TTC549 (cell line): ENCODE measurements around the gene DNAH14.
"Not testable (repeated sequence)": the region's sequence is repeated elsewhere in the genome, so short reads cannot be mapped to it uniquely, and the experiment has no call there.

Source experiments
- FAIRE-seq: peaks from 2 replicates; lab custom pipeline; 2012; peaks lifted over from hg19 to GRCh38; lab: Jason Lieb, UNC

DNAH14 gene

DNA sequence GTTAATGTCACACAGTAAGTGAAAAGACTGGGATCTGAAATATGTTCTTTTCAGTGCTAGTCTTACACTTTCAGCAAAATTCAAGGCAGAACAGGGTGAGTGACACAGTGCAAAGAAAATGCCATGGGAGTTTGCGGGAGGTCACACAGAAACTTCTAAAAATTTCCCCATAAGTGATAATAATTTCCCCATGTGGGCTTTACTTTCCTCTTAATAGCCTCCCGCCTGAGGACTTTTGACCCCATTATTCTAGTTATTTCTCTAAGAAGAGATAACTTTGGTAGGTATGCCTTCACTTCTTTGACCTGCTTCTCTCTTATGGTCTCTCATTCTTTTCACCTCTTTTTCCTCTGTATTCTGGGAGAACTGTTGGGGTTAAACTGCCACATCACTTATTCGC, 8.1 kb upstream of the DNAH14 start:
- no peak for FAIRE-seq

DNA sequence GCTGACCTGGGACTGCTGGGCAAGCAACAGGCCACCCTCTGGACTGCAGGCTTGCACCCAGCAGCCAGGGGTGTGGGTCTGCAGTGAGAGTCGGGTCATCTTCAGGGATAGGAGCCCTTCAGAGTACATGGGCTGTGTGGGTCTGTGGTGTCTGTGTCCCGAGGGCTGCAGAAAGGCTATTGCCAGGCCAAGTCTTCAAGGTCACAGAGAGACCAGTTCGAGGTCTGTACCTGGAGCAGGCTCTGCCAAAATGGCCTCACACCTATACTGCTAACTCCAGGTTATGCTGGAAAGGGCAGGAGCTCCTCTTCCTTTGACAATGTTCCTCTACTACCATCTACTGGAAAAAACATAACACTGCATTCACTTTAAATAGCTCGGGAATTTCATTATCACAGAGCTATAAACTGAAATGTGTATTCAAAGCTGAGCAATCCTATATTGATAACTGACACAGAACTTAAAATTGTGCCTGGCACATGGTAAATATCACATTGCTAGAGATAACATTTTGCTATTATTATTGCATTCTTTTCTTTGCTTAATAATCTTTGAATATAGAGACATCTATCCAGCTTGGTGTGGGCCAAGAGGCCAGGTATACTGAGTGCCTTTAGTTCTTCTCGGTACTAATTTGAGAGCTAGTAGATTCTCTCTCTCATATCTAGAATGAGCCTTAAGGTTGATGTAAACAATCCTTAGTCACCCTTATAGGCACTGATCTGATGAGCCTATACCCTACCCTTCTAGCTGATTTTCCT, 6.9 kb upstream of the DNAH14 start:
- peak; percentile 94 for FAIRE-seq

- FAIRE-seq, result no peak
These were observed 5.7 kb upstream of the DNAH14 start for GRCh38 chr1:224923726-224924125.

DNA sequence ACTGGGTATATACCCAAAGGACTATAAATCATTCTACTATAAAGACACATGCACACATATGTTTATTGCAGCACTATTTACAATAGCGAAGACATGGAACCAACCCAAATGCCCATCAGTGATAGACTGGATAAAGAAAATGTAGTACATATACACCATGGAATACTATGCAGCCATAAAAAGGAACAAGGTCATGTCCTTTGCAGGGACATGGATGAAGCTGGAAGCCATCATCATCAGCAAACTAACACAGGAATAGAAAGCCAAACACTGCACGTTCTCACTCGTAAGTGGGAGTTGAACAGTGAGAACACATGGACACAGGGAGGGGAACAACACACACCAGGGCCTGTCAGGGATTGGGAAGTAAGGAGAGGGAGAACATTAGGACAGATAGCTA, 1.8 kb upstream of the DNAH14 start:
- FAIRE-seq, result not testable (repeated sequence)

DNA sequence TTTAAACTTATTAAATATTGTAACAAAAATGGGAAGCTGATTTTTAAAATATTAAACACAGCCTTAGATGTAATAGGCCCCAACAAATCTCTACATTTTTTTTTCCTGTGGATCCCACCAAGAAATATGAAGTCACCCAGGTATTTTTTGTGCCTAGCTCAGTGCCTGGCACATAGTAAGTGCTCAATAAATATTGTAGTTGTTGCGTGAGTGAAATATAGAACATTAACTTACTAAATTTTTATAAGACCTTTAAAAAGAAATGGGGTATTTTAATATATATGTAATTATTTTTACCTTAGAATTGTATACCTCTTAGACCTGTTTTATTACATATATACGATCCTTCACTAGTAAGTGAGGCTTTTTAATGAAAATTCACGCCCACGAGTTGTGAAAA, 569 bp upstream of the DNAH14 start:
- FAIRE-seq, result no peak

DNA sequence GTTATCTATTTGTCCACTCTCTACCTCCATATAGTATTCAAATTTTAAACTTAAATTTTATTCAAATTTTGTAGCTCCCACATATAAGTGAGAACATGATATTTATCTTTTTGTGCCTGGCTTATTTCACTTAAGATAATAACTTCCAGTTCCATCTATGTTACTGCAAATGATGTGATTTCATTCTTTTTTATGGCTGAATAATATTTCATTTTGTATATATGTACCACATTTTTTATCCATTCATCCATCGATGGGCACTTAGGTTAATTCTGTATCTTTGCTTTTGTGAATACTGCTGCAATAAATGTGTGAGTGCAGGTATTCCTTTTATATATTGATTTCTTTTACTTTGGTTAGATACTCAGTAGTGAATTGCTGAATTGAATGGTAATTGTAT, 2.1 kb downstream of the DNAH14 start:
- FAIRE-seq, result peak; percentile 37

DNA sequence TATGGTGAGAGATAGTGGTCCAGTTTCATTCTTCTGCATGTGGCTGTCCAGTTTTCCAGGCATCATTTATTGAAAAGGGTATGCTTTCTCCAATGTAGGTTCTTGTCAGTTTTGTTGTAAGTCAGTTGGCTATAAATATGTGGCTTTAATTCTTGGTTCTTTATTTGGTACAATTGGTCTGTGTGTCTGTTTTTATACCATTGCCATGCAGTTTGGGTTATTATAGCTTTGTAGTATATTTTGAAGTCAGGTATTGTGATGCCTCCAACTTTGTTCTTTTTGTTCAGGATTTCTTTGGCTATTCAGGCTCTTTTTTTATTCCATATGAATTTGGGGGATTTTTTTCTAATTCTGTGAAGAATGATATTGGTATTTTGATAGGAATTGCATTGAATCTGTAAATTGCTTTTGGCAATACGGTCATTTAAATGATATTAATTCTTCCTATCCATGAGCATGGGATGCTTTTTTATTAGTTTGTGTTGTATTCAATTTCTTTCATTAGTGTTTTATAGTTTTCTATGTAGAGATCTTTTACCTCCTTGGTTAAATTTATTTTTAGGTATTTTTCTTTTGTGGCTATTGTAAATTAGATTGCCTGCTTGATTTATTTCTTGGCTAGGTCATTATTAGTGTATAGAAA, 3.3 kb downstream of the DNAH14 start:
- FAIRE-seq, result peak; percentile 48

GRCh38 chr1:224933584-224933983, 4.1 kb downstream of the DNAH14 start:
- FAIRE-seq, result no peak

GRCh38 chr1:224938652-224939051, 9.2 kb downstream of the DNAH14 start:
- no peak for FAIRE-seq

DNA sequence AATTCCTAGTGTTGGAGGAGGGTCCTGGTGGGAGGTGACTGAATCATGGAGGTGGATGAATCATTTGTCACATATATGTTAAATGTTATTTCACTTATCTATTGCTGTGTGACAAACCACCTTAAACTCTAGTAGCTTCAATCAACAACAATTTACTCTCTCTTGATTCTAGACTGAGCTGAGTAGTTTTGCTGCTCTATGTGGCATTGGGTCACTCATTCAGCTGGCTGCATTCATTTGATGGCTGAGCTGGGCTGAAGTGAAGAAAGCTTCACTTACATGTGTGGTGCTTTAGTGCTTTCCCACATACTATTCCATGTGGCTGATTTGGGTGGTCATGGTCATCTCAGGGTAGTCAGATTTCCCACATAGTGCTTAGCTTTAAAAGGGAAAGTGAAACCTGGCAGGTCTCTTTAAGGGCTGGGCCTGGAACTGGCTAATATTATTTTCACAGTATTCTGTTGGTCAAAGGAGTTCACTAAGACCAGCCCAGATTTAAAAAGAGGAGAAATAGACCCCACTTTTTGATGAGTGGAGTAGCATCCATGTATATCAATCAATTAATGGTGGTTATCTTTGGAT, 10.5 kb downstream of the DNAH14 start:
- FAIRE-seq, result no peak

DNA sequence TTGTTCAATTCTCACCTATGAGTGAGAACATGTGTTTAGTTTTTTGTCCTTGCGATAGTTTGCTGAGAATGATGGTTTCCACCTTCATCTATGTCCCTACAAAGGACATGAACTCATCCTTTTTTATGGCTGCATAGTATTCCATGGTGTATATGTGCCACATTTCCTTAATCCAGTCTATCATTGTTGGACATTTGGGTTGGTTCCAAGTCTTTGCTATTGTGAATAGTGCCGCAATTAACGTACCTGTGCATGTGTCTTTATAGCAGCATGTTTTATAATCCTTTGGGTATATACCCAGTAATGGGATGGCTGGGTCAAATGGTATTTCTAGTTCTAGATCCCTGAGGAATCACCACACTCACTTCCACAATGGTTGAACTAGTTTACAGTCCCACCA, 11.3 kb downstream of the DNAH14 start:
- FAIRE-seq, result not testable (repeated sequence)

GRCh38 chr1:224945651-224946348, 16.3 kb downstream of the DNAH14 start:
- FAIRE-seq, result not testable (repeated sequence)

DNA sequence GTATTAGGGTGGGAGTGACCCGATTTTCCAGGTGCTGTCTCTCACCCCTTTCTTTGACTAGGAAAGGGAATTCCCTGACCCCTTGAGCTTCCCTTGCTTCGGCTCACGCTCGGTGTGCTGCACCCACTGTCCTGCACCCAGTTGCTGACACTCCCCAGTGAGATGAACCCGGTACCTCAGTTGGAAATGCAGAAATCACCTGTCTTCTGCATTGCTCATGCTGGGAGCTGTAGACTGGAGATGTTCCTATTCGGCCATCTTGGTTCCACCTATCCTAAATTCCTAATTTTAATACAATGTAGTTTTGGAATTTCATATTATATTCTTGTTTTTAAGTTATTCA, 16.8 kb downstream of the DNAH14 start:
- not testable (repeated sequence) for FAIRE-seq

DNA sequence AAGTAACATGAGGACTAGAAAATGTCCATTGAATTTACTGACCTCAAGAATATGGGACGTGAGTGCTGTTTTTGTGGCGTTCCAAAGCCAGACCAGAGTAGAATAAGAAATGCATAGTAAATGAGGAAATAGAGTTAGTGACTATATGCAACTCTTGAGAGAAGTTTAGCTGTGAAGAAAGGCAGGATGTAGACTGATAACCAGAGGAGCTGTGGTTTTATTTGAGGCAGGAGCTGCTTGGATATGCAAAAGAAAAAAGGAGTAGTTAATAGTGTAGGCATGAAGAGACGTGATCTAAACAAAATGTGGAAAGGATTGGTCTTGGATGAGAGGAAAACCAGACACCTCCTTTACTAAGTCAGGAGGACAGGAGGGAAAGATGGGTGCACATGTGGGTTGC, 28.2 kb downstream of the DNAH14 start:
- FAIRE-seq, result no peak

GRCh38 chr1:224958490-224958889, 29.0 kb downstream of the DNAH14 start:
- no peak for FAIRE-seq

- no peak for FAIRE-seq
These were observed 29.6 kb downstream of the DNAH14 start for GRCh38 chr1:224959115-224959514.

DNA sequence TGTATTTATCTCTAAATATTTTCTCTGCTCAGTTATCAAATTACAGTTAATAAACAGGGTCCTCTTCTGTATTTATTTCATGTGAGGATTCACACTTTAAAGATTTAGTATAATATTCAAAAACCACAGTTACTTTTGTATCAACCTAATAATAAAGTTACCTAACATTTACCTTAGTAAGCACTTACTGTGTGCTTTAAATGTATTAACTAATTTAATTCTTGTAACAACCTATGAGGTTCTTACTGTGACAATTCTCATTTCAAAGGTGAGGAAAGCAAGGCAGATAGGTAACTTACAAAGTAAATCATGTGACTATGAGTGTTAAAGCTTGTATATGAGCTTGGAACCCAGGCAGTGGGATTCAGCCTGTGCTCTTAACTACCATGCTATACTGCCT, 30.2 kb downstream of the DNAH14 start:
- peak; percentile 87 for FAIRE-seq

GRCh38 chr1:224980181-224980580, 50.7 kb downstream of the DNAH14 start:
- no peak for FAIRE-seq

- not testable (repeated sequence) for FAIRE-seq
These were observed 52.5 kb downstream of the DNAH14 start for GRCh38 chr1:224981922-224982354.

GRCh38 chr1:224988042-224988441, 58.6 kb downstream of the DNAH14 start:
- FAIRE-seq, result no peak

DNA sequence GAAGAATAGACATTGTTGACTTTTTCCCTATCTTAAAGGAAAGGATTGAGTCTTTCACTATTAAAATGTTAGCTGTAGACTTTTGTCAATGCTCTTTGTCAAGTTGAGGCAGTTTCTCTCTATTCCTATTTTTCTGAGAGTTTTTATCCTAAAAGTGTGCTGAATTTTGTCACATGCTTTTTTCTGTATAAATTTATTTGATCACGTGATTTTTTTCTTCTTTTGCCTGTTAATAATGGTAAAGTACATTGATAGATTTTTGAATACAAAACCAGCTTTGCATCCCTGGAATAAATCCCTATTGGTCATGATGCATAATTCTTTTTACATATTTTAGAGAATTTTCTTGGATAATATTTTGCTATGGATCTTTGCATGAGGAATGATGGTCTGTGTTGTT, 60.1 kb downstream of the DNAH14 start:
- FAIRE-seq, result no peak

- FAIRE-seq, result not testable (repeated sequence)
These were observed 62.1 kb downstream of the DNAH14 start for GRCh38 chr1:224991550-224991949.

- FAIRE-seq, result peak; percentile 69
These were observed 66.1 kb downstream of the DNAH14 start for GRCh38 chr1:224995602-224996001.
